ENCODE measurements around the gene ZNF564.

GRCh38 chr19:12482509-12482886 lies 68.8 kb downstream of the ZNF564 start:
- no peak for TF ChIP-seq CTCF (IDR thresholded peaks at IDR 0.05)
- no peak for TF ChIP-seq EP300 (IDR thresholded peaks at IDR 0.05; ENCODE audit: low read depth)
- no peak for TF ChIP-seq POLR2AphosphoS5 (IDR thresholded peaks at IDR 0.05)
